ENCODE results near the gene VSIG10L2.

Gene VSIG10L2

DNA sequence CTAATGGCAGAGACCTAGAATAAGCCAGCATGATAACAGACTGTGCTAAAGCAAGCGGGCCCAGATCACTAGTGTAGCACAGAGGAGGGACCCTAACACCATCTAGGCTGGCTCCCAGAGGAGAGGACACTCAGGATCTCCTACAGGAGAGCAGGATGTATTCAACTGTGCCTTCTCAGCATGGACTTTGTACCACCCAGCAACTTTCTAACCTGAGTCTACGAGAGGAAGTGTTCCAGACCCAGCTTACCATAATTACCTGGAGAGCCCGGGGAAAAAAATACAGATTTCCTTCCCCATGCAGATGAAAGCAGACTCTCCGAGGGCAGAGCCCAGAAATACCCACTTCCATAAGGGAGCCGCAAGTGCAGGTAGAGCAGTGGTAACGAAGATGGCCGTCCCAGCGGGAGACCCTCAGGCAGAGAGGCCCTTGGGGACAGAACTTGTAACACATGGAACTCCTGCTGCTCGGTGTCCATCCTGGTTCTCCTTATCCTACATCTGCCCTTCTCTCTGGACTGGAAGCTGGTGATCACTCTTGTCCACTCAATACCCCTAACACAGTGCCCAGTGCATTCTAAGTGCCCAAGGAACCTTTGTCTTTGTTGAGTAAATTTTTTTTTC is 21.3 kb upstream of the VSIG10L2 start:
- H3K36me3 ChIP-seq (ENCODE audit: low read depth): no peaks in the 10 kb centered on the region
- H3K27ac ChIP-seq (ENCODE audit: poor library complexity, severe bottlenecking): no peak overlapping the region
- ATAC-seq (ENCODE audit: low read depth) (no peak), DNase-seq (ENCODE audit: low spot score) (no peak)
- no peaks in the 10 kb centered on the region for H3K9me3 ChIP-seq (ENCODE audit: severe bottlenecking)
- no peak overlapping the region for H3K4me3 ChIP-seq (ENCODE audit: severe bottlenecking)
- TF ChIP-seq, protein P1, sequence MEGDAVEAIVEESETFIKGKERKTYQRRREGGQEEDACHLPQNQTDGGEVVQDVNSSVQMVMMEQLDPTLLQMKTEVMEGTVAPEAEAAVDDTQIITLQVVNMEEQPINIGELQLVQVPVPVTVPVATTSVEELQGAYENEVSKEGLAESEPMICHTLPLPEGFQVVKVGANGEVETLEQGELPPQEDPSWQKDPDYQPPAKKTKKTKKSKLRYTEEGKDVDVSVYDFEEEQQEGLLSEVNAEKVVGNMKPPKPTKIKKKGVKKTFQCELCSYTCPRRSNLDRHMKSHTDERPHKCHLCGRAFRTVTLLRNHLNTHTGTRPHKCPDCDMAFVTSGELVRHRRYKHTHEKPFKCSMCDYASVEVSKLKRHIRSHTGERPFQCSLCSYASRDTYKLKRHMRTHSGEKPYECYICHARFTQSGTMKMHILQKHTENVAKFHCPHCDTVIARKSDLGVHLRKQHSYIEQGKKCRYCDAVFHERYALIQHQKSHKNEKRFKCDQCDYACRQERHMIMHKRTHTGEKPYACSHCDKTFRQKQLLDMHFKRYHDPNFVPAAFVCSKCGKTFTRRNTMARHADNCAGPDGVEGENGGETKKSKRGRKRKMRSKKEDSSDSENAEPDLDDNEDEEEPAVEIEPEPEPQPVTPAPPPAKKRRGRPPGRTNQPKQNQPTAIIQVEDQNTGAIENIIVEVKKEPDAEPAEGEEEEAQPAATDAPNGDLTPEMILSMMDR (IDR thresholded peaks at IDR 0.05; ENCODE audit: poor library complexity, severe bottlenecking): no peak
- peaks cover 2% of the 10 kb centered on the region for H3K4me1 ChIP-seq (ENCODE audit: insufficient read depth, poor library complexity, severe bottlenecking)
- H3K27me3 ChIP-seq (ENCODE audit: insufficient read depth, poor library complexity, severe bottlenecking): no peaks in the 10 kb centered on the region

DNA sequence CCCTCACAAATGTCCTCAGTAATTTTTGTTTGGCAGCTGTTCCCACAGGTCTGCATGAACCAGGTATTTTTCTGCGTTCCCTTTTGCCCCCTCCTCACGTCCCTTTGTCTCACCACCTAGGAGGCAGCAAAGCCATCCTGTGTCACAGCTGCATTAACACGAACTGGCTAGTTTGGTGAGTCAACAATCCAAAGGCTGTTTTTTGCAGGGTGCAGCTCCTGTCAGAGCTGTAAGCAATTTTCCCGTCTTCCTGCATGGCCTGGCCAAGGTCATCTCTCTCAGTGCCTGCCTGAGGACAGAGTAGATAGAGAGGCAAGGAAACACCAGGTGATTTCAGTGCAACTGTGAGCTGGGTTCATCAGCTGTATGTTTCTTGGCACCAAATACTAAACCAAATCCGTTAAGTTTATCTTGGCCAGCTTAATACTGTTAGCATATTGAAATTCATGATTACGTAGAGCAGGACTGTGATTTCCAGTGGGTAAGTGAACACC is 20.6 kb upstream of the VSIG10L2 start:
- H3K4me3 ChIP-seq (ENCODE audit: severe bottlenecking): no peak overlapping the region
- H3K27me3 ChIP-seq (ENCODE audit: insufficient read depth, poor library complexity, severe bottlenecking): no peaks in the 10 kb centered on the region
- no peaks in the 10 kb centered on the region for H3K36me3 ChIP-seq (ENCODE audit: low read depth)
- TF ChIP-seq, protein P1 (IDR thresholded peaks at IDR 0.05; ENCODE audit: poor library complexity, severe bottlenecking): no peak
- ATAC-seq (ENCODE audit: low read depth): no peak
- no peak overlapping the region for H3K27ac ChIP-seq (ENCODE audit: poor library complexity, severe bottlenecking)
- peaks cover 2% of the 10 kb centered on the region for H3K4me1 ChIP-seq (ENCODE audit: insufficient read depth, poor library complexity, severe bottlenecking)
- no peak for DNase-seq (ENCODE audit: low spot score)
- no peaks in the 10 kb centered on the region for H3K9me3 ChIP-seq (ENCODE audit: severe bottlenecking)

DNA sequence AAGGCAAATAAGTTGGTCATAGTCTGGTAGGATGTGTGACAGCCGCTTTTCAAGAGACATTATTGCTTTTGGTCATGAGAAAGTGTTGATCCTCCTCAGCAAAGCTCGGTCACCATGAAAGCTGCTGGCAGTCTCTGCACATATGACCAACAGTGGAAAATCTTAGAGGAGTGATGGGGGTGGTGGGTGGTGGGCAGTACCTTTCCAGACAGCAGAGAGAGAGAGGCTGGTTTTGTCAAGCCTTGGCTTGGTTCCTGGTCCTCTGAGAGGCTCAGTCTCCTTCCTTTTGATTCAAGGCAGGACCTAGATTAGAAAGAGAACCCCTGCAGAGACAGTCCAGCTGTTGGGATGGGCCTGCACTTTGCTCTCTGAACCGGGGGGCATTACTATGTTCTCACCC is 20.0 kb upstream of the VSIG10L2 start:
- H3K9me3 ChIP-seq (ENCODE audit: severe bottlenecking): no peaks in the 10 kb centered on the region
- TF ChIP-seq, protein P1 (IDR thresholded peaks at IDR 0.05; ENCODE audit: poor library complexity, severe bottlenecking): no peak
- no peaks in the 10 kb centered on the region for H3K27me3 ChIP-seq (ENCODE audit: insufficient read depth, poor library complexity, severe bottlenecking)
- H3K4me1 ChIP-seq (ENCODE audit: insufficient read depth, poor library complexity, severe bottlenecking): peaks cover 2% of the 10 kb centered on the region
- ATAC-seq (ENCODE audit: low read depth) (no peak), DNase-seq (ENCODE audit: low spot score) (no peak)
- H3K36me3 ChIP-seq (ENCODE audit: low read depth): no peaks in the 10 kb centered on the region
- H3K27ac ChIP-seq (ENCODE audit: poor library complexity, severe bottlenecking): no peak overlapping the region
- H3K4me3 ChIP-seq (ENCODE audit: severe bottlenecking): no peak overlapping the region

DNA sequence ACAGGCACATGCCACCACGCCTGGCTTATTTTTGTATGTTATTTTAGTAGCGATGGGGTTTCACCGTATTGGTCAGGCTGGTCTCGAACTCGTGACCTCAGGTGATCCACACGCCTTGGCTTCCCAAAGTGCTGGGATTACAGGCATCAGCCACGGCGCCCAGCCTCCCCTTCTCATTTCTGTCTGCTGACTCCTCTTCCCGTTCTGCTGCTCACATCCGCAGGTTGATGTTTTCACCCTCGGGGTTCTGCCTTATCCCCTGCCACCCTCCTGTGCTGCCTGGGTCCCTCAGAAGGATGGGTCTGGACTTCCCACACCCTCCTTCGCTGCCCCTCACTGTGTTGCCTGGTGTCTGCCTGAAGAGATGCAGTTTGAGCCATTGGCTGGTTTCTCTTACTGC is 19.2 kb upstream of the VSIG10L2 start:
- TF ChIP-seq, protein P1 (IDR thresholded peaks at IDR 0.05; ENCODE audit: poor library complexity, severe bottlenecking): no peak
- Histone ChIP-seq H3K27me3 (ENCODE audit: insufficient read depth, poor library complexity, severe bottlenecking) (no peaks in the 10 kb centered on the region), H3K4me1 (ENCODE audit: insufficient read depth, poor library complexity, severe bottlenecking) (peaks cover 2% of the 10 kb centered on the region), H3K9me3 (ENCODE audit: severe bottlenecking) (no peaks in the 10 kb centered on the region), H3K27ac (ENCODE audit: poor library complexity, severe bottlenecking) (no peak overlapping the region), H3K4me3 (ENCODE audit: severe bottlenecking) (no peak overlapping the region), H3K36me3 (ENCODE audit: low read depth) (no peaks in the 10 kb centered on the region)
- ATAC-seq (ENCODE audit: low read depth) (no peak), DNase-seq (ENCODE audit: low spot score) (no peak)

DNA sequence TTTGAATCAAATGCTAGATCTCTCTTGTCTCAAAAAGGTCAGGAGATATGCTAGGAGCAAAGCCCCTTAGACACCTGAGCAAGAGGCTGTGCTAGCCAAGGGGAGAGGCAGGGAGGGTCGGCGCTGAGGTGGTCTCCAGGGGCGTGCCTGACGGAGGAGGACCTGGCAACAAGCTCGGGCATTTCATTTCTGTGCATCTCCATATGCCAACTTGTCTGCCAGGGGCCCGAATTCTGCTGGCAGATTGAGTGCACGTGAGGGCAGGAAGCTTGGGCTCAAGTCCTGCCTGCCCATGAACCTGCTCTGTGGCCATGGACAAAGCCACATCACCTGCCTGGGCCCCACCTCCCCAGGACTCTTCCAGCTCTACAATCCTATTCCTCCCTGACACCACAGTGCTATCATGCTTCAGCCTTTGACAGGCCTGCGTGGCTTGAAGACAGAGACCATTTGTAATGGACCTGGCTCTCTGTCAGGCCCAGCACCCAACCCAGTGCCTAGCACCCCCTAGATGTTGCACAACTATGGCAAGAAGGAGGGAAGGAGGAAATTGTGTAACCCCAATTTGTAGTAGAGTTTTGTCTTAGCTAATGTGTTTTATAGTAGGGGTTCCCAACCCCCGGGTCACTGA is 16.3 kb upstream of the VSIG10L2 start:
- DNase-seq (ENCODE audit: low spot score) (no peak), ATAC-seq (ENCODE audit: low read depth) (no peak)
- Histone ChIP-seq H3K36me3 (ENCODE audit: low read depth) (no peaks in the 10 kb centered on the region), H3K27ac (ENCODE audit: poor library complexity, severe bottlenecking) (no peak overlapping the region), H3K9me3 (ENCODE audit: severe bottlenecking) (no peaks in the 10 kb centered on the region), H3K27me3 (ENCODE audit: insufficient read depth, poor library complexity, severe bottlenecking) (no peaks in the 10 kb centered on the region), H3K4me1 (ENCODE audit: insufficient read depth, poor library complexity, severe bottlenecking) (no peaks in the 10 kb centered on the region), H3K4me3 (ENCODE audit: severe bottlenecking) (no peak overlapping the region)
- TF ChIP-seq, protein P1 (IDR thresholded peaks at IDR 0.05; ENCODE audit: poor library complexity, severe bottlenecking): no peak
